VCaP (cell line): ENCODE results near the gene MLST8.

Experiments used
- H3K27ac ChIP-seq: fragments of 450-650 bp; 2 replicates; pipeline ENCODE4 v1.5.1; 2017
- CTCF ChIP-seq: fragments of 450-650 bp; conservative IDR thresholded peaks from 2 replicates; pipeline ENCODE4 v1.5.1; 2017; ENCODE audit warnings: mild to moderate bottlenecking, moderate library complexity

MLST8 gene

GRCh38 chr16:2186064-2186463, 19.2 kb upstream of the MLST8 start:
- no peak for TF ChIP-seq CTCF
- H3K27ac ChIP-seq = no peak overlapping the region

DNA sequence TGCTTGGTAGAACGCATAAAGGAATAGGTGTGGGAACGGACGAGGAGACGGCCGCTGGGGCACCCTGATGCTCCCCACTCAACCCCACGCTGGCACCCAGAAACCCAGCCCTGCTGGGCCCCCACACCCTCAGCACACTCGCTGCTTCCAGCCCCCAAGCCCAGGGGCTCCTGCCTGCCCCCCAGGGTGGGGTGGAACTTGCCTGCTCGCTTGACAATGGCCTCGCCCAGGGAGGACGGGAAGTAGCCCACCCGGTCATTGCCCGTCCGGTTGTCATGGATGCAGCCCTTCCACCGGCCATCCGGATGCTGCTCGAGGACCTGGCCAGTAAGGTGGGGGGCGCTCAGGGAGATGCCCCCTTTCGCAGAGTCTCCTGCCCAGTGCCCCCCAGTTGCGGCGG, 18.7 kb upstream of the MLST8 start:
- H3K27ac ChIP-seq = no peak overlapping the region
- no peak for TF ChIP-seq CTCF

DNA sequence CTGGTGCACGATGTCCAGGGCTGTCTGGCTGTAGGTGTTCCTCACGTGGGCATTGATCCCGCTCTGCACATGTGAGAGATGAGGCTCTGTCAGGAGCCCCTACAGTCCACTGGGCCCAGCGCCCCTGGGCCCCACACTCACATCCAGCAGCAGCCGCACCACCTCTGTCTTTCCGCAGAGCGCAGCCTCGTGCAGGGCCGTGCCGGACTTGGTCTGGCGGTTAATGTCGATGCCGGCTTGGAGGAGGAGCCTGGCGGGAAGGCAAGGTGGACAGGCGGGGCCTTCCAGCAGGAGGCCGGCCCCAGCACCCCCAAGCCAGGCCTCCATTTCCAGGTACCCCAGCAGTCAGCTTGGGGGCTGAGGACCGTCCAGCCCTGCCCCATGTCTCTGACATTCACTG, 18.0 kb upstream of the MLST8 start:
- H3K27ac ChIP-seq = no peak overlapping the region
- TF ChIP-seq CTCF = no peak

DNA sequence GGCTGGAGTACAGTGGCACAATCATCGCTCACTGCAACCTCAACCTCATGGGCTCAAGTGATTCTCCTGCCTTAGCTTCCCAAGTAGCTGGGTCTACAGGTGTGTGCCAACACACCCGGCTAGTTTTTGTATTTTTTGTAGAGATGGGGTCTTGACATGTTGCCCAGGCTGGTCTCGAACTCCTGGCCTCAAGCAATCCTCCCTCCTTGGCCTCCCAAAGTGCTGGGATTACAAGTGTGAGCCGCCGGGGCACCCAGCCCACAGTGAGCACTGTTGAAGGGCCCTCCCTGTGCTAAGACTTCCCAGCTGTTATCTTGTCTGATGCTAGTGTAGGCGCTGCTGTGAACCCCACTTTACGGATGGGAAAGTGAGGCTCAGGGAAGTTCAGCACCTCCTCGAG, 16.9 kb upstream of the MLST8 start:
- H3K27ac ChIP-seq = no peak overlapping the region
- no peak for TF ChIP-seq CTCF

- H3K27ac ChIP-seq = no peak overlapping the region
- TF ChIP-seq CTCF = no peak
These were observed 15.9 kb upstream of the MLST8 start for GRCh38 chr16:2189252-2189893.

- no peak for TF ChIP-seq CTCF
- no peak overlapping the region for H3K27ac ChIP-seq
These were observed 15.1 kb upstream of the MLST8 start for GRCh38 chr16:2190002-2190658.

DNA sequence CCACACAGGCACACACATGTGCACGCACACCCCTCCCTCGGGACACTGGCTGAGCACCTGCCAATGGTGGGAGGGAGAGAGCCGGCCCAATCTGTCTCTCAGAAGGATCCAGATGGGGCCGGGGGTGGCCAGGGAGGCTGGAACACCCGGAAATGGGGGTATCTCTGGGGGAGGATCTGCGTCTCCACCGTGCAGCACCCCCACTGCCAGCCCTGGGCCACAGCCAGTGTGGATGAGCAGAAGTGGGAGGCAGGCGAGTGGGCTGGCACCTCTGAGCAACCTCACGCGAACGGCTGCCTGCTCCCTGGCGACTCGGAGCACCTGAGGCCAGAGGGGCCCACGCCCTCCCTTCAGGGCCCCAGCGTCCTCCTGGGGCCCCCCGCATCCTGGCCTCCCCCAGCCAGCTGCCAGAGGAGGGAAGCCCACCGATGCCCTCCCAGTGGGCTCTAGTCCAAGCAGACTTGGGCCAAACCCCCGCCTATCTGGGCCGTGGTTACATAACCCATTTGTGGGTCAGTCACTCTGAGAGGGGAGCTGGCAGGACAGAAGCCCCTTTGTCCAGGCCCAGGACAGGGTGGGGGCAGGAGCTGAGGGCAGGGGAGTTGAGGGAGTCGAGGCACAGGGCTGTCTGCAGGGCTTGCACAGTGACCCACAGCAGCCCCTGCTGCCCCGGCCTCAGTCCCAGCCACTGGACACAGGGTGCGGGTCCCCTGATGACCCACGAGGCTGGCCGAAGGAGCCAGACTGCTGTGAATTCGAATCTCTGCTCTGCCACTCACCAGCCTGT, 14.4 kb upstream of the MLST8 start:
- no peak for TF ChIP-seq CTCF
- no peak overlapping the region for H3K27ac ChIP-seq
